Fibroblast of pulmonary artery (primary cell): ENCODE results near the gene CPTP.

ENCODE experiments used
- DNase-seq: peaks from one replicate; pipeline ENCODE4 v3.0.0-alpha.2; 2010; ENCODE audit warnings: low read depth
- H3K4me3 ChIP-seq: replicated peaks from 2 replicates; pipeline ENCODE4 v1.5.1; 2011; ENCODE audit warnings: low read depth, mild to moderate bottlenecking, control low read depth, low read length, moderate library complexity
- TF ChIP-seq, protein P1 (sequence below): IDR thresholded peaks from 2 replicates; pipeline ENCODE4 v1.5.1; 2011; ENCODE audit warnings: mild to moderate bottlenecking, control low read depth, low read length, inconsistent platforms; ENCODE audit errors: missing control alignments

The CPTP gene

DNA sequence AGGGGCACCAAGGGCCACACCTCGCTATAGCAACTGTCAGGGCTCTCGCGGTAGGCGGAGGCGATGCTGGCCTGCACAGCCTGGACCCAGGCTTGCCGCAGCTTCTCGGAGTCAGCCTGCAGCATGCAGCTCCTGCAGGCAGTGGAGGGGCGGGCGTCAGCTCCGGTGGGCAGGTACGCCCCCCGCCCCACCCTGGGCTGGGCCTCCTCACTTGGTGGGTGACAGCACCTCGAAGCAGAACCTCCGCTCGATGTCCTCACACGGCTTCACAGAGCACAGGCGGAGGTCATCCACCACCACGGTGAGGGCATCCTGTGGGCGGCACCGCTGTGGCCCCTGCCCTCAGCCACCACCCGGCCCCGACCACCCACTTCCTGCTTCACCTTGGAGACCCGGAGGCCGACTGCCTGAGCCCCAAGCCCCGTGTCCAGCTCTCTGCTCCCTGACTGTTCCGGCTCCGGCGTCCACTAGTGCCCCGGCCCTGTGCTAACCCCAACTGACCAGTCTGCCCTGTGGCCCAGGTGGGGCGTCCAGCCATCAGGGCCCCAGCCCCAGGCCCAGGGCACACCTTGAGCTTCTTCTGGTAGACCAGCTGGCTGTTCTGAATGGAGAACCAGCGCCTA is 26.7 kb upstream of the CPTP start:
- no peak overlapping the region for H3K4me3 ChIP-seq
- DNase-seq: no peak
- TF ChIP-seq, protein P1, sequence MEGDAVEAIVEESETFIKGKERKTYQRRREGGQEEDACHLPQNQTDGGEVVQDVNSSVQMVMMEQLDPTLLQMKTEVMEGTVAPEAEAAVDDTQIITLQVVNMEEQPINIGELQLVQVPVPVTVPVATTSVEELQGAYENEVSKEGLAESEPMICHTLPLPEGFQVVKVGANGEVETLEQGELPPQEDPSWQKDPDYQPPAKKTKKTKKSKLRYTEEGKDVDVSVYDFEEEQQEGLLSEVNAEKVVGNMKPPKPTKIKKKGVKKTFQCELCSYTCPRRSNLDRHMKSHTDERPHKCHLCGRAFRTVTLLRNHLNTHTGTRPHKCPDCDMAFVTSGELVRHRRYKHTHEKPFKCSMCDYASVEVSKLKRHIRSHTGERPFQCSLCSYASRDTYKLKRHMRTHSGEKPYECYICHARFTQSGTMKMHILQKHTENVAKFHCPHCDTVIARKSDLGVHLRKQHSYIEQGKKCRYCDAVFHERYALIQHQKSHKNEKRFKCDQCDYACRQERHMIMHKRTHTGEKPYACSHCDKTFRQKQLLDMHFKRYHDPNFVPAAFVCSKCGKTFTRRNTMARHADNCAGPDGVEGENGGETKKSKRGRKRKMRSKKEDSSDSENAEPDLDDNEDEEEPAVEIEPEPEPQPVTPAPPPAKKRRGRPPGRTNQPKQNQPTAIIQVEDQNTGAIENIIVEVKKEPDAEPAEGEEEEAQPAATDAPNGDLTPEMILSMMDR: no peak

DNA sequence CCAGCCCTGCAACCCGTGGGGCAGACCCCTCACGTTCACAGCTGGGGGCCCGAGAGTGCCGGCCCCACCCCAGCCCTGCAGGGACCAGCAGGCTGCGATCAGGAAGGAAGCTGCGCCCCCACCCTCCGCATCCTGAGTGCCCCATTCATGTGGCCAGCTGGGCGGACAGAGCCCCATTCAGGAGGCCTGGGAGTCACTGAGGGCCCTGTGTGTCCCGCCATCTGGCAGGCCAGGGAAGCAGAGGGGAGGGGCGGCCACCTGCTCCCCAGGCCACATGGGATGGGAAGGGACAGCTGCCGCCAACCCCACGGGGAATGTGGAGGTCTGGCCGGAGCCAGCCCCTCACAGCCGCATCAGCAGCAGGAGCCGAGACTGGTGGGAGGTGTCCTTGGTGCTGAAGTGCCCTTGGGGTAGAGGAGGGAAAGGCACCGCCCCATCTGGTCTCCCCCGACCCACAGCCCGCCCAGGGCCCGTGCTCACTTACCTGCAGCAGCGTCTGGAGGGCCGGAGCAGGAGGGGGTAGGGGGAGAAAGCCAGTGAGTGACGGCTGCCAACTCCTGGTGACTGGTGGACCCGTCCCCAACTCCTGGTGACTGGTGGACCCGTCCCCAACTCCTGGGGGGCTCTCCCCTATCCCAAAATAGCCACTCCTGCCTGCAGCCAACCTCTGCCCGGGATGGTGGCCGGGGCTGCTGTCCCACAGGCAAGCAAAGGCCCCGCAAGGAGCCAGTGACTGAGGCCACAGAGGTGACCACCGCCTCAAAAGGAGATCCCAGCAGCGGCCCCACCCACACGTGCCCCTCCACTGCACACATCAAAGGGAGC is 25.5 kb upstream of the CPTP start:
- no peak for DNase-seq
- TF ChIP-seq, protein P1: no peak
- H3K4me3 ChIP-seq: no peak overlapping the region

DNA sequence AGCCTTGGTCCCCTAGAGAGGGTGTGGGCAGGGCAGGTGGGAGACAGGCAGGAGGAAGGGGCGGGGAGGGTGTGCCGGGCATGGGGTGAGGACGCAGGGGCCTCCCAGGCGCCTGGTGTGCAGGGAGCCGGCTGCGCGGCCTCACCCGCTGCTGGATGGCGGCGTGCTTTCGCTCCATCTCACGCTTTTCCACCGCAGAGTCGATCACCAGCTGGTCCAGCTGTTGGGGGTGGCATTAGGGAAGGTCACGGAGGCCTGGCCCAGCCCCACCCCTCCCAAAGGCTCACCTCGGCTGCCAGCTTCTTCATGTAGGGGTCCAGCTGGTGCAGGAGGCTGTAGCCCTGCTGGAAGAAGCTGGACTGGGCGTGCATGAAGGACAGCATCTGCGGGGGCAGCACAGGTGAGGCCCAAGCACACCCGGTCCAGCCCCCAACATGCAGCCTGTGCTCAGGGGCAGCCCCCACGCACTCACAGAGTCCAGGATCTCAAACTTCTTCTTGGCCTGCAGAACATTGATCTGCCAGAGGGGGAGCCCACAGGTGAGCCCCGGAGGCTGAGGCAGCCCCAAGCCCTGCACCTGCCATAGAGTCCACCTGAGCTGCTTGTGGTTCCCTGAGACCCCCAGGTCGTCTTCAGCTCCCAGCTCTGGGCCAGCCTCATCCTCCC is 24.8 kb upstream of the CPTP start:
- DNase-seq: no peak
- TF ChIP-seq, protein P1: peak; percentile 30
- no peak overlapping the region for H3K4me3 ChIP-seq

DNA sequence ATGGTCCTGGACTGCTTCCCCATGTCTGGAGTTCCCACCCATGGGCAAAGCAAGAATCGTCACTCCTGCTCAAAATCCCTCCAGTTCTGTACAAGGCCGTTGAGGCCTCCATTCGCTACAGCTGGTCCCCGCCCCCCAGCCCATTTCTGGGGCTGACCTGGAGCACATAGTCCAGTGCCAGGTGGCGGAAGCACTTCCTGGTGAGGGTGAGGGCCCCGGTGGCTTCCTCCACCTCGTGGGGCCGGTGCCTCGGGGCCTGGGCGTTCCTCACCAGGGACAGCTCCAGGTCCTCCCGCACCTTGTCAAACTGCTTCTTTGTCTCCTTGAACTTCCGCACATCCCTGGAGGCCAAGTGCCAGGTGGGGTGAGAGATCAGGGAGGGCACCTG is 24.3 kb upstream of the CPTP start:
- DNase-seq: no peak
- TF ChIP-seq, protein P1: no peak
- no peak overlapping the region for H3K4me3 ChIP-seq

DNA sequence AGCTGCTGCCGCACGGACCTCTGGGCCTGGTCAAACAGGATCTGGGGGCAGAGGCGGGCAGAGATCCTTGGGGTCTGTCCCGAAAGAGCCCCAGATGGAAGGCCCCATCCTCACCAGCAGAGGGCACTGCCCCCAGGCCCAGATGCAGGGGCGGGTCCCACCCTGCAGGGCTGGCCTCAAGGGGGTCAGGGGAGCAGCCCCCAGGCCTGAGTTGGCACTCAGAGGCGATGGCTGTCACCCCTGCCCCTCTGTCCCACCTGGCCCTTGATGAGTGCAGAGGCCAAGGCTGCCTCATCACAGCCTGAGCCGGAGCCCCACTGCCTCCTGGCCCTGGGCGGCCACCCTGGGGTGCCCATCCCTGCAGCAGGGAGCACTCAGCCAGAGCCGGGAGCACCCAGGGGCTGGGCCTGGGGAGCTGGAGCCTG is 22.6 kb upstream of the CPTP start:
- H3K4me3 ChIP-seq: no peak overlapping the region
- DNase-seq: no peak
- TF ChIP-seq, protein P1: peak; percentile 47

DNA sequence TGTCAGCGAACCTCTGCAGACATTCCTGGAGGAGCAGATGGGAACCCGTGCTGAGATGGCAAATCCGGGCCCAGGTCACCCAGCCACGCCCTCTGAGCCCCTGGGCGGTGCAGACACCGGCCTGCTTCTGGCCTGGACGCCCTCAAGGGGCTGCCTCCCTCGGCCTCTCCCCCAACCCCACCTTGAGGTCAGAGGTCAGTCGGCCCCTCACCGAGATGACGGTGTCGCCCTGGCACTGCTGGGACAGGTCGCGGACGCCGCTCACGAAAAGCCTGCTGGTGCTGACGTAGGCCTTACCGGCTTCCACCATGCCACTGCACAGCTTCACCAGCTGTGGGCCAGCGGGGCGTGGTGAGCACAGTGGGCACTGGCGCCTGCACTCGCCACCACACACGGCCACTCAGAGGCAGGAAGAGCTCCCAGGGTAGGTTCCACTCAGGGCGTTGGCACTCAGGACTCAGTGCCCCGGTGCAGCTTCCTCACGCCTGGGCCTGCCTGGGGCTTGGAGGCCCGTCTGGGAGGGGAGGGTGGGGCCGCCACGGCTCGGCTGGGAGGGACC is 21.6 kb upstream of the CPTP start:
- DNase-seq: no peak
- TF ChIP-seq, protein P1: no peak
- H3K4me3 ChIP-seq: no peak overlapping the region
